HepG2 (cell line): ENCODE results near the gene PXT1. TPM values are rescaled to one million over a fixed set of nuclear protein-coding genes. Genes with fewer than 3 reads are reported as not detected.

Experiments used
- DZIP1 ChIP-seq: sonication (generic); formaldehyde crosslinking; IDR thresholded peaks from 2 replicates; pipeline ENCODE4 v1.5.0; 2020; ENCODE audit warnings: mild to moderate bottlenecking, missing genetic modification reagents
- GPBP1L1 ChIP-seq: sonication (generic); formaldehyde crosslinking; IDR thresholded peaks from 2 replicates; pipeline ENCODE4 v1.5.0; 2020; ENCODE audit warnings: mild to moderate bottlenecking, missing genetic modification reagents
- HNF1A ChIP-seq, 2 experiments: sonication (generic) in 1 of 2; formaldehyde crosslinking in 1 of 2; IDR thresholded peaks; 2 replicates each; pipeline versions ENCODE4 v1.4.0 to v1.6.1; 2016 to 2020; ENCODE audit warnings: borderline replicate concordance in 1 of 2, low read depth in 1 of 2, mild to moderate bottlenecking in 1 of 2, missing genetic modification reagents in 1 of 2
- JARID2 ChIP-seq: sonication (generic); formaldehyde crosslinking; IDR thresholded peaks from 2 replicates; pipeline ENCODE4 v1.8.1; 2023; ENCODE audit warnings: missing genetic modification reagents, inconsistent platforms; ENCODE audit not compliant: insufficient replicate concordance
- MATR3 ChIP-seq: sonication (generic); formaldehyde crosslinking; IDR thresholded peaks from 2 replicates; pipeline ENCODE4 v1.4.0; 2020; ENCODE audit warnings: missing genetic modification reagents
- NCOR1 ChIP-seq: fragments of 200-600 bp; sonication (generic); IDR thresholded peaks from 2 replicates; pipeline ENCODE4 v1.7.0; 2017; ENCODE audit warnings: antibody characterized with exemption, low read length, borderline replicate concordance
- PBX2 ChIP-seq: IDR thresholded peaks from 2 replicates; pipeline ENCODE4 v1.6.1; 2016; ENCODE audit warnings: control low read depth
- SOX5 ChIP-seq: IDR thresholded peaks from 2 replicates; pipeline ENCODE4 v1.6.1; 2016; ENCODE audit warnings: borderline replicate concordance
- ZBTB37 ChIP-seq: sonication (generic); formaldehyde crosslinking; IDR thresholded peaks from 2 replicates; pipeline ENCODE4 v1.4.0; 2020; ENCODE audit warnings: mild to moderate bottlenecking, missing genetic modification reagents
- ZNF276 ChIP-seq: sonication (generic); formaldehyde crosslinking; IDR thresholded peaks from 2 replicates; pipeline ENCODE4 v1.4.0; 2020; ENCODE audit warnings: mild to moderate bottlenecking, low read depth, missing genetic modification reagents
- ZNF296 ChIP-seq: sonication (generic); formaldehyde crosslinking; conservative IDR thresholded peaks from 2 replicates; pipeline ENCODE4 v1.5.0; 2020; ENCODE audit warnings: mild to moderate bottlenecking, missing genetic modification reagents
- ZNF850 ChIP-seq: sonication (generic); formaldehyde crosslinking; conservative IDR thresholded peaks from 2 replicates; pipeline ENCODE4 v1.9.0; 2021; ENCODE audit warnings: mild to moderate bottlenecking, missing genetic modification reagents
- polyA plus RNA-seq, 8 experiments: library from polyadenylated mRNA; depleted of rRNA in 3 of 8; stranded (reverse) in 7 of 8; unstranded in 1 of 8; fragments of >200 nt; fragmentation: Illumina TruSeq in 4 of 8; extraction: Trizol in 4 of 8; gene quantifications; 2 replicates each; pipeline versions ENCODE4 v1.2.1 to v1.2.3, GENCODE V29; 2011 to 2016; ENCODE audit warnings: low read depth in 4 of 8, missing spikeins in 1 of 8, mixed read lengths in 1 of 8; ENCODE audit not compliant: insufficient read depth in 1 of 8
- total RNA-seq, 5 experiments: library from RNA; depleted of rRNA; stranded (reverse); fragments of >200 nt; fragmentation: Illumina TruSeq; extraction: Trizol; gene quantifications; 2 replicates each; pipeline ENCODE4 v1.2.3, GENCODE V29; 2016; ENCODE audit warnings: low read depth in 1 of 5

The PXT1 gene
- total and polyA plus RNA-seq, 2 of the 13 experiments (the other 11 are each of a cell fraction or from before 2014, with no cell fraction given) = 0.04 TPM; not detected in 1

- TF ChIP-seq DZIP1 (CRISPR knock-in tag) (no peak), HNF1A (IDR thresholded peaks at IDR 0.05; ENCODE audit: low read depth) (no peak), HNF1A (CRISPR knock-in tag; IDR thresholded peaks at IDR 0.05; ENCODE audit: borderline replicate concordance) (0 out of 2 replicates have a peak, but pooled peaks have one; percentile 29), NCOR1 (no peak), JARID2 (CRISPR knock-in tag) (no peak), ZNF850 (CRISPR knock-in tag) (no peak), PBX2 (CRISPR knock-in tag) (no peak), ZNF276 (no peak), ZBTB37 (CRISPR knock-in tag) (no peak), MATR3 (CRISPR knock-in tag) (no peak), GPBP1L1 (no peak), ZNF296 (CRISPR knock-in tag) (no peak), SOX5 (CRISPR knock-in tag) (no peak)
Measured at GRCh38 chr6:36340618-36341454, 101.8 kb downstream of the PXT1 start (continued).
